ENCODE results near the gene ITGA6. TPM values are rescaled to one million over a fixed set of nuclear protein-coding genes. Genes with fewer than 3 reads are reported as not detected.

ITGA6 gene
- total RNA-seq, 1 experiment from 2014 or later, result 93.1 TPM

GRCh38 chr2:172403402-172403801 is 24.0 kb upstream of the ITGA6 start:
- Histone ChIP-seq H3K9me3 (ENCODE audit: control insufficient read depth in 1 of 2, insufficient read depth in 1 of 2, low read depth in 1 of 2, low read length in 2 of 2) (no peaks in the 10 kb centered on the region), H3K27ac (ENCODE audit: low read depth, low read length) (no peak overlapping the region), H3K79me2 (ENCODE audit: insufficient read depth, low read length) (no peaks in the 10 kb centered on the region), H3K27me3 (ENCODE audit: insufficient read depth, low read length) (no peaks in the 10 kb centered on the region), H3K36me3 (ENCODE audit: control insufficient read depth in 1 of 2, insufficient read depth in 2 of 2, low read length in 2 of 2) (no peaks in the 10 kb centered on the region), H3K4me1 (ENCODE audit: control insufficient read depth in 1 of 2, insufficient read depth in 2 of 2, low read length in 2 of 2) (peaks cover 0 to 4% of the 10 kb centered on the region in 2 experiments; a peak in 3 of 4 replicates), H4K20me1 (ENCODE audit: insufficient read depth) (no peaks in the 10 kb centered on the region), H3K4me2 (ENCODE audit: low read length) (no peak overlapping the region), H3K9me2 (ENCODE audit: insufficient read depth) (peaks cover 3% of the 10 kb centered on the region; the same call in 1 of the 2 replicates), H3K9ac (ENCODE audit: low read length) (no peak overlapping the region), H2AFZ (ENCODE audit: low read depth, low read length, poor library complexity, severe bottlenecking) (no peak overlapping the region), H3K4me3 (replicated peaks in 1 of 2; ENCODE audit: low read depth in 1 of 2, low read length in 2 of 2) (no peak overlapping the region)
- BruUV-seq (replicated peaks), result no TSS peak
- DNase-seq (ENCODE audit: low read depth, low spot score) (no peak), ATAC-seq (no peak)
- ChIA-PET POLR2A (no interaction called here), CTCF (no interaction called here), RAD21 (ENCODE audit: low non-redundant PET in 1 of 2, low total read pairs in 2 of 2, uncharacterized antibody in 2 of 2, unreplicated experiment in 2 of 2) (no interaction called here)
- TF ChIP-seq POLR2A (IDR thresholded peaks at IDR 0.05; ENCODE audit: borderline replicate concordance, extremely low read depth, insufficient read depth, insufficient read length) (no peak), ZFX (IDR thresholded peaks at IDR 0.05) (no peak), RAD21 (IDR thresholded peaks at IDR 0.05; ENCODE audit: low read depth) (no peak), EZH2phosphoT487 (IDR thresholded peaks at IDR 0.05; ENCODE audit: borderline replicate concordance) (no peak), ZNF274 (IDR thresholded peaks at IDR 0.05; ENCODE audit: low read depth, low read length) (no peak), YY1 (IDR thresholded peaks at IDR 0.05; ENCODE audit: extremely low read depth, insufficient replicate concordance, low read depth, low read length) (no peak), TCF7L2 (IDR thresholded peaks at IDR 0.05; ENCODE audit: borderline replicate concordance, extremely low read depth, insufficient read depth, insufficient read length) (no peak), REST (IDR thresholded peaks at IDR 0.05; ENCODE audit: low read depth) (no peak), JUND (IDR thresholded peaks at IDR 0.05) (no peak), FOSL1 (IDR thresholded peaks at IDR 0.05; ENCODE audit: low read depth) (no peak), CBX3 (IDR thresholded peaks at IDR 0.05; ENCODE audit: low read depth) (no peak), CEBPB (IDR thresholded peaks at IDR 0.05; ENCODE audit: low read depth) (no peak), POLR2AphosphoS5 (IDR thresholded peaks at IDR 0.05; ENCODE audit: low read depth, low read length) (no peak), ELF1 (IDR thresholded peaks at IDR 0.05; ENCODE audit: borderline replicate concordance, low read depth) (no peak), EGR1 (IDR thresholded peaks at IDR 0.05; ENCODE audit: low read depth) (no peak), SRF (IDR thresholded peaks at IDR 0.05; ENCODE audit: low read depth) (no peak), SP1 (IDR thresholded peaks at IDR 0.05; ENCODE audit: low read depth) (no peak)
- TF ChIP-seq, protein P1, sequence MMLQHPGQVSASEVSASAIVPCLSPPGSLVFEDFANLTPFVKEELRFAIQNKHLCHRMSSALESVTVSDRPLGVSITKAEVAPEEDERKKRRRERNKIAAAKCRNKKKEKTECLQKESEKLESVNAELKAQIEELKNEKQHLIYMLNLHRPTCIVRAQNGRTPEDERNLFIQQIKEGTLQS (IDR thresholded peaks at IDR 0.05), result no peak
- intact Hi-C loops (cut with micrococcal nuclease), result no loop called here

Measured in HCT116 (cell line).